GM12878 (cell line): Measurements from ENCODE around the gene ACSS1. TPM values are rescaled to one million over a fixed set of nuclear protein-coding genes. Genes with fewer than 3 reads are reported as not detected.
A peak's percentile ranks its signal among the peaks of the same experiment; 100 is the strongest.

ENCODE experiments used
- BACH1 ChIP-seq: fragments of 450-650 bp; IDR thresholded peaks from 2 replicates; pipeline ENCODE4 v1.6.1; 2017; ENCODE audit warnings: mild to moderate bottlenecking, borderline replicate concordance
- BMI1 ChIP-seq: fragments of 450-650 bp; IDR thresholded peaks from 2 replicates; pipeline ENCODE4 v1.6.1; 2016; ENCODE audit warnings: mild to moderate bottlenecking, moderate library complexity, borderline replicate concordance
- CBX3 ChIP-seq: fragments of 200-600 bp; sonication (generic); IDR thresholded peaks from 2 replicates; pipeline ENCODE4 v1.6.1; 2016; ENCODE audit warnings: low read depth, borderline replicate concordance
- CBX5 ChIP-seq: sonication (generic); IDR thresholded peaks from 2 replicates; pipeline ENCODE4 v1.6.1; 2016; ENCODE audit warnings: low read depth, moderate library complexity, mild to moderate bottlenecking, inconsistent platforms
- HCFC1 ChIP-seq: fragments of 150-350 bp; IDR thresholded peaks from 2 replicates; pipeline ENCODE4 v1.6.1; 2014; ENCODE audit warnings: low read length
- HDAC2 ChIP-seq: fragments of 200-600 bp; sonication (generic); IDR thresholded peaks from 2 replicates; pipeline ENCODE4 v1.6.1; 2017
- IRF5 ChIP-seq: fragments of 450-650 bp; IDR thresholded peaks from 2 replicates; pipeline ENCODE4 v1.6.1; 2017; ENCODE audit warnings: borderline replicate concordance
- LARP7 ChIP-seq: fragments of 450-650 bp; IDR thresholded peaks from 2 replicates; pipeline ENCODE4 v1.6.1; 2017; ENCODE audit warnings: mild to moderate bottlenecking
- MTA2 ChIP-seq: fragments of 450-650 bp; IDR thresholded peaks from 2 replicates; pipeline ENCODE4 v1.6.1; 2016; ENCODE audit warnings: low read depth, mild to moderate bottlenecking, moderate library complexity
- MTA3 ChIP-seq: IDR thresholded peaks from 2 replicates; pipeline ENCODE4 v1.6.1; 2012; ENCODE audit warnings: low read length, inconsistent platforms, borderline replicate concordance
- NFYA ChIP-seq: IDR thresholded peaks from 2 replicates; pipeline ENCODE4 v1.6.1; 2011; ENCODE audit warnings: low read depth, mild to moderate bottlenecking, low read length, improper control_type of control experiment, borderline replicate concordance
- NR2C2 ChIP-seq: IDR thresholded peaks from 2 replicates; pipeline ENCODE4 v1.6.1; 2011; ENCODE audit warnings: borderline replicate concordance, low read depth; ENCODE audit not compliant: control insufficient read depth, insufficient read length
- NR2F1 ChIP-seq: fragments of 450-650 bp; conservative IDR thresholded peaks from 2 replicates; pipeline ENCODE4 v1.6.1; 2017; ENCODE audit warnings: mild to moderate bottlenecking
- PAX5 ChIP-seq: IDR thresholded peaks from 2 replicates; pipeline ENCODE4 v1.6.1; 2011; ENCODE audit warnings: low read depth, low read length, borderline replicate concordance
- PML ChIP-seq: IDR thresholded peaks from 2 replicates; pipeline ENCODE4 v1.6.1; 2012; ENCODE audit warnings: low read length, inconsistent platforms
- POLR2AphosphoS5 ChIP-seq: IDR thresholded peaks from 2 replicates; pipeline ENCODE4 v1.6.1; 2011; ENCODE audit warnings: mild to moderate bottlenecking, low read length, inconsistent platforms
- RAD21 ChIP-seq: IDR thresholded peaks from 2 replicates; pipeline ENCODE4 v1.6.1; 2011; ENCODE audit warnings: mild to moderate bottlenecking, low read depth, low read length, moderate library complexity; ENCODE audit not compliant: insufficient read depth
- SIN3A ChIP-seq: IDR thresholded peaks from 2 replicates; pipeline ENCODE4 v1.6.1; 2012; ENCODE audit warnings: low read depth, low read length, improper control_type of control experiment
- SMC3 ChIP-seq: IDR thresholded peaks from 2 replicates; pipeline ENCODE4 v1.6.1; 2011; ENCODE audit warnings: low read length, improper control_type of control experiment, borderline replicate concordance
- SREBF2 ChIP-seq: IDR thresholded peaks from 2 replicates; pipeline ENCODE4 v1.6.1; 2012; ENCODE audit warnings: mild to moderate bottlenecking, low read length
- TCF7 ChIP-seq: IDR thresholded peaks from 2 replicates; pipeline ENCODE4 v1.6.1; 2014; ENCODE audit warnings: antibody characterized with exemption, borderline replicate concordance
- polyA plus RNA-seq, 11 experiments: library from polyadenylated mRNA; depleted of rRNA in 4 of 11; unstranded in 6 of 11; stranded (reverse) in 5 of 11; fragments of >200 nt; fragmentation: Nextera tagmentation in 4 of 11; fragmentation: Illumina TruSeq in 1 of 11; extraction: Ambion mirVana in 4 of 11; extraction: Trizol in 1 of 11; gene quantifications; 1 replicate in 1 of 11; 2 replicates in 10 of 11; pipeline versions ENCODE4 v1.2.1 to v1.2.3, GENCODE V29; 2011 to 2016; ENCODE audit warnings: inconsistent platforms in 2 of 11, missing spikeins in 2 of 11, low read depth in 1 of 11
- total RNA-seq, 4 experiments: library from RNA; depleted of rRNA in 3 of 4; stranded (reverse); fragments of >200 nt in 3 of 4; fragmentation: Illumina TruSeq in 1 of 4; extraction: Trizol in 1 of 4; gene quantifications; 2 replicates each; pipeline versions ENCODE4 v1.2.1 to v1.2.3, GENCODE V29; 2013 to 2021
- TF ChIP-seq, protein P1 (sequence below): IDR thresholded peaks from 2 replicates; pipeline ENCODE4 v1.6.1; 2011; ENCODE audit warnings: borderline replicate concordance, low read depth, mild to moderate bottlenecking, moderate library complexity, low read length; ENCODE audit not compliant: insufficient read depth, poor library complexity, severe bottlenecking
- TF ChIP-seq, protein P2 (sequence below): IDR thresholded peaks from 2 replicates; pipeline ENCODE4 v1.6.1; 2011; ENCODE audit warnings: borderline replicate concordance, low read depth, mild to moderate bottlenecking, moderate library complexity, mixed read lengths, low read length; ENCODE audit not compliant: insufficient read depth; ENCODE audit errors: extremely low read length
- TF ChIP-seq, protein P3 (sequence below): fragments of 150-350 bp; IDR thresholded peaks from 2 replicates; pipeline ENCODE4 v1.6.1; 2014; ENCODE audit warnings: mild to moderate bottlenecking, low read depth, low read length
- TF ChIP-seq, protein P4 (sequence below): IDR thresholded peaks from 2 replicates; pipeline ENCODE4 v1.6.1; 2011; ENCODE audit warnings: mild to moderate bottlenecking, low read depth, low read length, moderate library complexity; ENCODE audit not compliant: insufficient replicate concordance

The ACSS1 gene
- total and polyA plus RNA-seq, 10 of the 15 experiments (the other 5 are each of a cell fraction or from before 2014, with no cell fraction given): 1.3 to 44.9 (median 31.1) TPM

DNA sequence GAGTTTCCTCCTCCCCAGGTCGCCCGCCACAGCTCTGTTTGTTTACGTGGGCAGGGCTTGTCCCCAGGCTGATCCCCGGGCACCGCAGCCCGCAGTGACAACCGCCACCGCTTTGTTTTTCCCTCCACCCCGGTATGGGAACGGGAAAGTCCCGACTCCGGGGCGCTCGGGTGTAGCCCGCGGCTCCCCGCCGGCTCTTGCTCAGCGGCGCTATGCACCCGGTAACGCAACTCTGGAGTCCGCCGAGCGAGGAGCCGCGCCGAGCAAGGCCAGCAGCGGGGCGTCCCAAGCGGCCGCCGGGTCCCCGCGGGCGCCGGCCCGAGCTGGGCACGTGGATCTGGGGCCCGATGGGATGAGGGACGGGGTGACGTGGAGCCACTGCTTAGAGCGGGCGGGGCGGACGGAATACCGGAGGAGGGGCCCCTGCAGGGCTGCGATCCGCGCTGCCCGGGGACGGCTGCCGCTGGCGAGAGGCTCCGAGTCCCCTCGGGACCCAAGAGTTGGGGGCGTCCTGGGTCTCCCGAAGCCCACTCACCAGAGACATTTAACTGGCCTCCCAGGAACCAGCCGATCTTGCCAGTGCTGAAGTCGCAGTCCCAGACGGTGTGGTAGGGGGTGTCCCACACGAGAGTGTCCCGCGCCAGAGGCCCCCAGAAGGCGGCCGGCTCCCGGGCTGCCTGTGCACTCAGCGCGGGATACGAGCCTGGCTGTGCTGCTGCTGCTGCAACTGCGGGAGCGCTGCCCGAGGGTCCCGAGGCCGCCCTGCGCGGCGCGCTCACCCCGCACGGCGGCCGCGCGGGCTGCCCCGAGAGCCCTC is 497 bp downstream of the ACSS1 start (continued):
- TF ChIP-seq IRF5 (peak; percentile 80), NR2C2 (no peak), HDAC2 (no peak), SREBF2 (no peak), PAX5 (peak; percentile 32; the same call in 1 of the 2 replicates), NFYA (no peak), MTA3 (no peak), PML (no peak), MTA2 (peak; percentile 41; the same call in 1 of the 2 replicates), BMI1 (no peak), CBX3 (no peak), TCF7 (no peak), LARP7 (peak; percentile 58), BACH1 (peak; percentile 48), SMC3 (no peak), SIN3A (0 out of 2 replicates have a peak, but pooled peaks have one; percentile 31), CBX5 (no peak), NR2F1 (peak; percentile 6; the same call in 1 of the 2 replicates), POLR2AphosphoS5 (peak; percentile 47; the same call in 1 of the 2 replicates), RAD21 (no peak), HCFC1 (no peak)
- TF ChIP-seq, protein P1, sequence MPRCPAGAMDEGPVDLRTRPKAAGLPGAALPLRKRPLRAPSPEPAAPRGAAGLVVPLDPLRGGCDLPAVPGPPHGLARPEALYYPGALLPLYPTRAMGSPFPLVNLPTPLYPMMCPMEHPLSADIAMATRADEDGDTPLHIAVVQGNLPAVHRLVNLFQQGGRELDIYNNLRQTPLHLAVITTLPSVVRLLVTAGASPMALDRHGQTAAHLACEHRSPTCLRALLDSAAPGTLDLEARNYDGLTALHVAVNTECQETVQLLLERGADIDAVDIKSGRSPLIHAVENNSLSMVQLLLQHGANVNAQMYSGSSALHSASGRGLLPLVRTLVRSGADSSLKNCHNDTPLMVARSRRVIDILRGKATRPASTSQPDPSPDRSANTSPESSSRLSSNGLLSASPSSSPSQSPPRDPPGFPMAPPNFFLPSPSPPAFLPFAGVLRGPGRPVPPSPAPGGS: no peak
- TF ChIP-seq, protein P2, sequence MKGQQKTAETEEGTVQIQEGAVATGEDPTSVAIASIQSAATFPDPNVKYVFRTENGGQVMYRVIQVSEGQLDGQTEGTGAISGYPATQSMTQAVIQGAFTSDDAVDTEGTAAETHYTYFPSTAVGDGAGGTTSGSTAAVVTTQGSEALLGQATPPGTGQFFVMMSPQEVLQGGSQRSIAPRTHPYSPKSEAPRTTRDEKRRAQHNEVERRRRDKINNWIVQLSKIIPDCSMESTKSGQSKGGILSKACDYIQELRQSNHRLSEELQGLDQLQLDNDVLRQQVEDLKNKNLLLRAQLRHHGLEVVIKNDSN: no peak
- TF ChIP-seq, protein P3, sequence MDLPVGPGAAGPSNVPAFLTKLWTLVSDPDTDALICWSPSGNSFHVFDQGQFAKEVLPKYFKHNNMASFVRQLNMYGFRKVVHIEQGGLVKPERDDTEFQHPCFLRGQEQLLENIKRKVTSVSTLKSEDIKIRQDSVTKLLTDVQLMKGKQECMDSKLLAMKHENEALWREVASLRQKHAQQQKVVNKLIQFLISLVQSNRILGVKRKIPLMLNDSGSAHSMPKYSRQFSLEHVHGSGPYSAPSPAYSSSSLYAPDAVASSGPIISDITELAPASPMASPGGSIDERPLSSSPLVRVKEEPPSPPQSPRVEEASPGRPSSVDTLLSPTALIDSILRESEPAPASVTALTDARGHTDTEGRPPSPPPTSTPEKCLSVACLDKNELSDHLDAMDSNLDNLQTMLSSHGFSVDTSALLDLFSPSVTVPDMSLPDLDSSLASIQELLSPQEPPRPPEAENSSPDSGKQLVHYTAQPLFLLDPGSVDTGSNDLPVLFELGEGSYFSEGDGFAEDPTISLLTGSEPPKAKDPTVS: no peak
- TF ChIP-seq, protein P4, sequence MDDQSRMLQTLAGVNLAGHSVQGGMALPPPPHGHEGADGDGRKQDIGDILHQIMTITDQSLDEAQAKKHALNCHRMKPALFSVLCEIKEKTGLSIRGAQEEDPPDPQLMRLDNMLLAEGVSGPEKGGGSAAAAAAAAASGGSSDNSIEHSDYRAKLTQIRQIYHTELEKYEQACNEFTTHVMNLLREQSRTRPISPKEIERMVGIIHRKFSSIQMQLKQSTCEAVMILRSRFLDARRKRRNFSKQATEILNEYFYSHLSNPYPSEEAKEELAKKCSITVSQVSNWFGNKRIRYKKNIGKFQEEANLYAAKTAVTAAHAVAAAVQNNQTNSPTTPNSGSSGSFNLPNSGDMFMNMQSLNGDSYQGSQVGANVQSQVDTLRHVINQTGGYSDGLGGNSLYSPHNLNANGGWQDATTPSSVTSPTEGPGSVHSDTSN: no peak
